Activated CD4-positive, alpha-beta T cell treated with anti-CD3 and anti-CD28 coated beads for 36 hours (primary cell): Measurements from ENCODE around the gene ZNF138. TPM values are rescaled to one million over a fixed set of nuclear protein-coding genes. Genes with fewer than 3 reads are reported as not detected.
"Not testable (repeated sequence)": the region's sequence is repeated elsewhere in the genome, so short reads cannot be mapped to it uniquely, and the experiment has no call there.

Experiments
- ATAC-seq: fragments of 200-7000 bp; cut with Tn5 transposase; one replicate; pipeline ENCODE4 v1.10.0; 2021; ENCODE audit warnings: mild to moderate bottlenecking, moderate library complexity
- CTCF ChIA-PET: fragments of 350-600 bp; sonication (Branson Sonifier 250); formaldehyde crosslinking; loops from one replicate; lab custom pipeline; 2021; ENCODE audit warnings: antibody characterized with exemption; lab: Charles Lee
- POLR2A ChIA-PET: fragments of 350-600 bp; sonication (Branson Sonifier 250); formaldehyde crosslinking; loops from one replicate; lab custom pipeline; 2021; ENCODE audit warnings: antibody characterized with exemption, inconsistent platforms; lab: Charles Lee
- DNase-seq: peaks from one replicate; pipeline ENCODE4 v3.0.0-alpha.2; 2020
- H3K27ac Mint-ChIP-seq: one replicate; pipeline ENCODE4 v1.8.0; 2021; ENCODE audit warnings: mixed read lengths
- H3K27me3 Mint-ChIP-seq: one replicate; pipeline ENCODE4 v1.8.0; 2021; ENCODE audit warnings: mixed read lengths
- H3K36me3 Mint-ChIP-seq: one replicate; pipeline ENCODE4 v1.8.0; 2021; ENCODE audit warnings: low read depth, mixed read lengths
- H3K4me1 Mint-ChIP-seq: one replicate; pipeline ENCODE4 v1.8.0; 2021; ENCODE audit warnings: mixed read lengths
- H3K4me3 Mint-ChIP-seq: one replicate; pipeline ENCODE4 v1.8.0; 2021; ENCODE audit warnings: mild to moderate bottlenecking, moderate library complexity, mixed read lengths
- H3K9me3 Mint-ChIP-seq: one replicate; pipeline ENCODE4 v1.8.0; 2021; ENCODE audit warnings: low read depth, mixed read lengths
- intact Hi-C, 2 experiments: fragments of 100-400 bp; cut with DNase I in 1 of 2; cut with micrococcal nuclease in 1 of 2; formaldehyde crosslinking; loops; one replicate each; pipeline versions ENCODE4 v1.14.2 to v1.15.1; 2022 to 2024; cut with DNase I, micrococcal nuclease
- total RNA-seq, 2 experiments: library from RNA; stranded (reverse); gene quantifications; one replicate each; pipeline ENCODE4 v1.2.3, GENCODE V29; 2021

The ZNF138 gene
- total RNA-seq, 2 experiments from 2014 or later, result 12.0 to 19.6 TPM

DNA sequence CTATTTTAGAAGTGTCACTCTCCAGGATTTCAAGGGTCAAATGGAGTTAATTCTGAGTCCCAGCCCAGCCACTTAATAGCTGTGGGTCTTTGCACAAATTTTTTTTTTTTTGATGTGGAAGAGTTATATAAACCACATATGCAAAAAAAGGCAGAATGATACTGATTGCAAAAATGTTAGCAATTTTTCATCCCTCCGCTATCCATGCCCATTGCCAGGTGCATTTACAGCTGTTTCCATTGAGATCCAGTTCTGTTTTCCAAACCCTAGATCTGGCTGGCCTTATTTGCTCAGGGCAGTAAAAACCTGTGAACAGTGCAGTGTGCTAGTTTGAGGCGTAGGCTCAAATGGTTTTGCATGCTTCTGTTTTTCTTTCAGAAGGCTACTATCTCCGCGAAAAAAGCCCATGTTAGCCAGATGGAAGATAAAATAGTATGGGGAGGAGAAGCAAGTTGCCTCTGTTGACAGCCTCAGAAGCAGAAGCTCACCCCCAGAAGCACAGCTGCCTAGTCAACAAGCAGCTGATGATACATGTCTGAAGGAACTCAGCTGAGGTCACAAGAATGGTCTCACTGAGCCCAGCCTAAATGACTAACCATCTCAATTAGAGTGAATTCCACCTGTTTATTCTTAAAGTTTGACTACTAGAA is 997 bp upstream of the ZNF138 start:
- Mint-ChIP-seq H3K36me3 (peaks cover 20% of the 10 kb centered on the region), H3K4me3 (peak overlapping the region; percentile 97), H3K27ac (peak overlapping the region; percentile 75), H3K27me3 (no peaks in the 10 kb centered on the region), H3K4me1 (peaks cover 22% of the 10 kb centered on the region), H3K9me3 (no peaks in the 10 kb centered on the region)
- peak; percentile 9 for DNase-seq
- intact Hi-C loops, result loop anchor here (5.0 to 10.0 kb wide), 3 partner anchors 228 to 888 kb away; partner anchors contain the start of gene ZNF680 (in 2 of the 2)
- no peak for ATAC-seq
- ChIA-PET POLR2A (interaction anchor here (0.7 kb wide), 1 partner anchor 1326 kb away, joined by 6 read pairs; no protein-coding TSS in a partner anchor), CTCF (interaction anchor here (0.8 to 1.6 kb wide), 3 partner anchors 11 to 156 kb away, joined by 3 read pairs; no protein-coding TSS in a partner anchor)

DNA sequence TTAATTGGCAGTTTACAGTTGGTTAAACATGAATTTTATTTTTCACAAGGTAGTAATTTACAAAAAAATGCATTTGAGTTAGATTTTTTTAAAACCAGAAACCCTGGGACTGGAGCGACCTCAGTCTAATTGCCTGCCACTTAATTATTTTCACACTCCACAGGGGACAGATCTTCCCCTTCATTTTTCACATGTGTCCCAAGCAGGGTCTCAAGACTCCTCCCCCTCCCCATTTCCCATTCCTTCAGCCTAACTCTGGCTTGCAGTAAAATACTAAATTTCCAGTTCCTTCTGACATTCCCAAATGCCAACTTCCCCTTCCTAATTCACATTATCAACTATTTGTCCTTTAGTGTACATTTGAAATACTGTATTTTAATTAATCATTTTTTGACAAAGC is 948 bp downstream of the ZNF138 start:
- peaks cover 36% of the 10 kb centered on the region for H3K36me3 Mint-ChIP-seq
- ChIA-PET POLR2A (no interaction called here), CTCF (interaction anchor here (0.7 kb wide), 1 partner anchor 169 kb away, joined by 3 read pairs; no protein-coding TSS in a partner anchor)
- H3K9me3 Mint-ChIP-seq, result no peaks in the 10 kb centered on the region
- no peak for ATAC-seq
- no peaks in the 10 kb centered on the region for H3K27me3 Mint-ChIP-seq
- DNase-seq, result no peak
- H3K4me3 Mint-ChIP-seq, result peak overlapping the region; percentile 97
- H3K27ac Mint-ChIP-seq, result peak overlapping the region; percentile 99
- H3K4me1 Mint-ChIP-seq, result peaks cover 30% of the 10 kb centered on the region
- intact Hi-C loops, result loop anchor here in 1 of 2 experiments (2.0 to 10.0 kb wide), 3 partner anchors 230 to 890 kb away; partner anchors contain the start of gene ZNF680

- H3K9me3 Mint-ChIP-seq, DNase-seq: not testable (repeated sequence)
- CTCF ChIA-PET, result interaction anchor here (1.6 kb wide), 1 partner anchor 32 kb away, joined by 3 read pairs; no protein-coding TSS in a partner anchor
Observed at GRCh38 chr7:64799169-64799568, 4.9 kb downstream of the ZNF138 start.

DNA sequence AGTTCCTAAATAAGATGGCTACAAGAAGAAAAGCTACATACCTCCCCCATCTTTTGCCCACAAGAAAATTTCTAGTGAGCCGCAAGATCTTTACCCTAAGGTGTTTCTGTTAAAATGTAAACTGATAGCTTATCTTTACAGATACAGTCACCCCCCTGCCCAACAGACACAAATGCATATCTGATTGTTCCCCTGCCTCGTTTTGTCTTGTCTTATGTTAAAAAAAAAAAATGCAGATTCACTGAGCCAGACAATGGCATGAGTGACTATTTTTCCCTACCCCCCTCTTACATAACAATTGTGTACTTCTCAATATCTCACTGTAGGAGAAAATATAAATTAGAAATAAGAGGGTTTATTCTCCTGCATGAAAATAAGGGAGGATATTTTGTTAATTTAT is 8.5 kb downstream of the ZNF138 start:
- ATAC-seq (no peak), DNase-seq (no peak)
- H3K36me3 Mint-ChIP-seq, result peaks cover 67% of the 10 kb centered on the region
- ChIA-PET POLR2A (no interaction called here), CTCF (interaction anchor here (0.7 kb wide), 1 partner anchor 139 kb away, joined by 3 read pairs; no protein-coding TSS in a partner anchor)
- H3K4me1 Mint-ChIP-seq, result peaks cover 23% of the 10 kb centered on the region
- H3K9me3 Mint-ChIP-seq, result peaks cover 3% of the 10 kb centered on the region
- H3K4me3 Mint-ChIP-seq, result no peak overlapping the region
- H3K27me3 Mint-ChIP-seq, result no peaks in the 10 kb centered on the region
- H3K27ac Mint-ChIP-seq, result no peak overlapping the region
- intact Hi-C loops, result no loop called here

More at GRCh38 chr7:64799169-64799568, 4.9 kb downstream of the ZNF138 start:
- intact Hi-C loops, result loop anchor here in 1 of 2 experiments (10.0 kb wide), 2 partner anchors 234 to 894 kb away; partner anchors contain the start of gene ZNF680
- H3K4me3 Mint-ChIP-seq, ATAC-seq, POLR2A ChIA-PET, H3K27me3 Mint-ChIP-seq, H3K27ac Mint-ChIP-seq: not testable (repeated sequence)
- H3K36me3 Mint-ChIP-seq, result peaks cover 66% of the 10 kb centered on the region
- peaks cover 37% of the 10 kb centered on the region for H3K4me1 Mint-ChIP-seq

- H3K27ac Mint-ChIP-seq, result no peak overlapping the region
- H3K9me3 Mint-ChIP-seq, result peaks cover 3% of the 10 kb centered on the region
- H3K4me1 Mint-ChIP-seq, result peaks cover 5% of the 10 kb centered on the region
- ChIA-PET CTCF (no interaction called here), POLR2A (no interaction called here)
- no peak overlapping the region for H3K4me3 Mint-ChIP-seq
- ATAC-seq (no peak), DNase-seq (no peak)
- intact Hi-C loops, result no loop called here
- H3K27me3 Mint-ChIP-seq, result no peaks in the 10 kb centered on the region
- H3K36me3 Mint-ChIP-seq, result peaks cover 40% of the 10 kb centered on the region
Observed at GRCh38 chr7:64807731-64808365, 13.6 kb downstream of the ZNF138 start.

DNA sequence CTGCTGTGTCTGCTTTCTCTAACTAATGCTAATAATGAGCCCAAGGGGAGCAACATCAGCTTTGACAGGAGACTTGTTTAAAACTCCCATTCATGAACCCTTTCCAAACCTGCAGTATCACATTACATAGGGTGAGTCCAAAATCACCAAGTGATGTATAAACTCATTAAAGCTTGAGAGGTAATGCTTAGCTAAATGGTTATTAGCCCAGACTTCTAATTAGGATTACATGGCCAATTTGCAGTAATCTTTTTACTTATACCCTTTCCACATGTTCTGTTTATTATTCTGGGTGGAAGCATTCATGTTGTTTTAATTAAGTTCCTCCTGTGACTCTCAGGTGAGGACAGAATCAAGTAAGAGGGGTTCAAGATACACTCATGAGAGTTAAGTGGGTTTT is 17.5 kb downstream of the ZNF138 start:
- Mint-ChIP-seq H3K9me3 (no peaks in the 10 kb centered on the region), H3K36me3 (peaks cover 42% of the 10 kb centered on the region), H3K4me1 (peaks cover 3% of the 10 kb centered on the region), H3K27me3 (no peaks in the 10 kb centered on the region), H3K27ac (no peak overlapping the region), H3K4me3 (no peak overlapping the region)
- no peak for ATAC-seq
- POLR2A ChIA-PET, result no interaction called here
- CTCF ChIA-PET, result no interaction called here
- intact Hi-C loops, result no loop called here
- no peak for DNase-seq

- intact Hi-C loops, result no loop called here
- Mint-ChIP-seq H3K4me3 (no peak overlapping the region), H3K9me3 (peaks cover 35% of the 10 kb centered on the region), H3K36me3 (peaks cover 53% of the 10 kb centered on the region), H3K27me3 (no peaks in the 10 kb centered on the region), H3K4me1 (no peaks in the 10 kb centered on the region), H3K27ac (no peak overlapping the region)
- DNase-seq, result no peak
- ChIA-PET CTCF (no interaction called here), POLR2A (no interaction called here)
- ATAC-seq, result no peak
Observed at GRCh38 chr7:64830926-64831325, 36.7 kb downstream of the ZNF138 start.

DNA sequence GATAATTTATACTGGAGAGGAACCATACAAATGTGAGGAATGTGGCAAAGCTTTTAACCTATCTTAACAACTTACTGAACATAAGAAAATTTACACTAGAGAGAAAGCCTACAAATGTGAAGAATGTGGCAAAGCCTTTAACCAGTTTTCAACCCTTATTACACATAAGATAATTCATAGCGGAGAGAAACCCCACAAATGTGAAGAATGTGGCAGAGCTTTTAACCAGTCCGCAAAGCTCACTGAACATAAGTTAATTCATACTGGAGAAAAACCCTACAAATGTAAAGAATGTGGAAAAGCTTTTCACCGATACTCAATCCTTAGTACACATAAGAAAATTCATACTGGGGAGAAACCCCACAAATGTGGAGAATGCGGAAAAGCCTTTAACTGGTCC is 37.9 kb downstream of the ZNF138 start:
- ATAC-seq (no peak), DNase-seq (no peak)
- ChIA-PET CTCF (no interaction called here), POLR2A (no interaction called here)
- no peaks in the 10 kb centered on the region for H3K27me3 Mint-ChIP-seq
- no peak overlapping the region for H3K27ac Mint-ChIP-seq
- peaks cover 36% of the 10 kb centered on the region for H3K9me3 Mint-ChIP-seq
- no peaks in the 10 kb centered on the region for H3K4me1 Mint-ChIP-seq
- H3K36me3 Mint-ChIP-seq, result peaks cover 52% of the 10 kb centered on the region
- H3K4me3 Mint-ChIP-seq, result no peak overlapping the region
- intact Hi-C loops, result no loop called here

DNA sequence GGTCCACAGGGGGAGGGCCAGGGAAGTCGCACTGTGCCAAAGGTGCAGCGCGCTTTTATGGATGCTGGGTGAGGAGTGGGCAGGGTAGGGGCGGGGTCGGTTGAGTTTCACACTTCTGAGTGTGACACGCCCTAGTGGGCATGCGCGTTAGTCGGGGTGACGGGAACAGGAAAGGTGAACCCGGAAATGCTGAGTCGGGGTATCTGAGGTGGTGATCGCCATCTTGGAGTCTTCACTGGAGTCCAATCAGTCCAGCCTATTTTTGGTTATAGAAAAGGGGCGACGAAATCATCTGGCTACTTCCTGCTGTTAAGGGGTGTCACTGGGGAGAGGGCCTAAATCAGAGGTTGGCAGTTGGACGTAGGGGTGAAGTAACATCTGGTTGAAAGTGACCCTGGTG is 40.8 kb downstream of the ZNF138 start:
- DNase-seq, result no peak
- ATAC-seq, result no peak
- peaks cover 48% of the 10 kb centered on the region for H3K9me3 Mint-ChIP-seq
- no peaks in the 10 kb centered on the region for H3K4me1 Mint-ChIP-seq
- intact Hi-C loops, result no loop called here
- H3K4me3 Mint-ChIP-seq, result no peak overlapping the region
- no peaks in the 10 kb centered on the region for H3K27me3 Mint-ChIP-seq
- ChIA-PET POLR2A (no interaction called here), CTCF (no interaction called here)
- H3K36me3 Mint-ChIP-seq, result peaks cover 41% of the 10 kb centered on the region
- H3K27ac Mint-ChIP-seq, result no peak overlapping the region

GRCh38 chr7:64835856-64836255 is 41.6 kb downstream of the ZNF138 start:
- intact Hi-C loops, H3K27ac Mint-ChIP-seq, CTCF ChIA-PET, DNase-seq, ATAC-seq, H3K27me3 Mint-ChIP-seq, POLR2A ChIA-PET, H3K4me1 Mint-ChIP-seq, H3K4me3 Mint-ChIP-seq: not testable (repeated sequence)
- Mint-ChIP-seq H3K36me3 (peaks cover 33% of the 10 kb centered on the region), H3K9me3 (peaks cover 47% of the 10 kb centered on the region)

DNA sequence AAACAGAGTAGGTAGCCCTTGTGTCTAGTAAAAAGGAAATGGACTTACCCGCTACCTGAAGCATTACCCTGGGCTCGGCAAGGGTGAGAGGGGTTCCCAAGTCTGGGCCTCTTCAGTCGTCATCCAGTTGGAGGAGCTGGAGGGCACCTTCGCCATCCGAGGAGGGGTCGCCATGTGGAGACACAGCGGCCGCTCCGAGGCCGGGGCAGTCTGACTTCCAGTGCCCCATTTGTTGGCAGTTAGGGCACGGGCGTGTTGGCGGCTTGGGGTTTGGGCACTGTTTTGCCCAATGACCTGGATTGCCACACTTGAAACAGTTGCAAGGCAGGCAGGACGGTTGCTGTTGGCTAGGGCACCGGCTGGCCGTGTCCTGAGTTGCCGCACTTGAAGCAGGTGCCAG is 43.8 kb downstream of the ZNF138 start:
- Mint-ChIP-seq H3K9me3 (peaks cover 31% of the 10 kb centered on the region), H3K36me3 (peaks cover 11% of the 10 kb centered on the region)
- intact Hi-C loops, H3K27me3 Mint-ChIP-seq, DNase-seq, H3K27ac Mint-ChIP-seq, H3K4me3 Mint-ChIP-seq, ATAC-seq, POLR2A ChIA-PET, H3K4me1 Mint-ChIP-seq, CTCF ChIA-PET: not testable (repeated sequence)
